ENCODE results near the gene PLD4.

- no peak for TF ChIP-seq SP1 (CRISPR knock-in tag; IDR thresholded peaks at IDR 0.05)
- no peak for TF ChIP-seq ZNF551 (CRISPR knock-in tag; IDR thresholded peaks at IDR 0.05)
- no peak for TF ChIP-seq BHLHE40 (IDR thresholded peaks at IDR 0.05; ENCODE audit: low read length)
- TF ChIP-seq E4F1 (CRISPR knock-in tag; IDR thresholded peaks at IDR 0.05; ENCODE audit: borderline replicate concordance): no peak
- no peak for TF ChIP-seq ZNF436 (CRISPR knock-in tag; IDR thresholded peaks at IDR 0.05)
- TF ChIP-seq SPI1 (IDR thresholded peaks at IDR 0.05; ENCODE audit: borderline replicate concordance, low read depth, low read length): no peak
These were observed 39.4 kb upstream of the PLD4 start for GRCh38 chr14:104885031-104885972.
